Esophagus squamous epithelium (tissue), 4 donors: ENCODE measurements around the gene RNF144A.

ENCODE experiments used
- CTCF ChIP-seq, 6 experiments: fragments of 450-650 bp in 4 of 6; fragments of 200-600 bp in 2 of 6; sonication (generic) in 2 of 6; IDR thresholded peaks; one replicate each; pipeline ENCODE4 v1.5.1; 2016 to 2019; ENCODE audit warnings: antibody characterized with exemption in 6 of 6, mild to moderate bottlenecking in 4 of 6, moderate library complexity in 4 of 6
- POLR2A ChIP-seq, 4 donors: fragments of 450-650 bp; IDR thresholded peaks; one replicate each; pipeline ENCODE4 v1.6.1; 2017; ENCODE audit warnings: antibody characterized with exemption in 4 of 4, mild to moderate bottlenecking in 4 of 4, moderate library complexity in 3 of 4

- no peak for TF ChIP-seq CTCF (IDR thresholded peaks at IDR 0.05)
- TF ChIP-seq POLR2A (IDR thresholded peaks at IDR 0.05): no peak
Observed at GRCh38 chr2:6937582-6937981, 20.4 kb downstream of the RNF144A start.
